MV-4-11 (cell line): Measurements from ENCODE around the gene HMBS.

Experiments used
- DNase-seq: peaks from one replicate; lab custom pipeline; 2025; lab: John Stamatoyannopoulos, UW

HMBS gene

GRCh38 chr11:119067371-119068222, 17.1 kb upstream of the HMBS start, which contains the start of gene VPS11:
VPS11 (plus strand) TSS chr11:119067818; CDS start chr11:119067824, 6 bp downstream.
- peak; percentile 96 for DNase-seq

GRCh38 chr11:119077839-119078238, 6.8 kb upstream of the HMBS start:
- no peak for DNase-seq

- DNase-seq: no peak
Measured at GRCh38 chr11:119078675-119079420, 5.8 kb upstream of the HMBS start.

GRCh38 chr11:119081682-119082260, 2.9 kb upstream of the HMBS start:
- DNase-seq: no peak

- DNase-seq: no peak
Measured at GRCh38 chr11:119085437-119085847, 761 bp downstream of the HMBS start.

- DNase-seq: no peak
Measured at GRCh38 chr11:119087123-119087522, 2.4 kb downstream of the HMBS start.

- no peak for DNase-seq
Measured at GRCh38 chr11:119087747-119088241, 3.1 kb downstream of the HMBS start.

GRCh38 chr11:119088406-119088805, 3.7 kb downstream of the HMBS start:
- DNase-seq: no peak

GRCh38 chr11:119089319-119089718, 4.6 kb downstream of the HMBS start:
- DNase-seq: no peak

GRCh38 chr11:119091178-119091577, 6.5 kb downstream of the HMBS start:
- DNase-seq: no peak

GRCh38 chr11:119091966-119092879, 7.5 kb downstream of the HMBS start:
- peak; percentile 11 for DNase-seq

GRCh38 chr11:119092880-119093842, 8.5 kb downstream of the HMBS start:
- DNase-seq: no peak

GRCh38 chr11:119093942-119094815, 9.5 kb downstream of the HMBS start:
- no peak for DNase-seq

GRCh38 chr11:119094816-119095065, 10.1 kb downstream of the HMBS start:
- DNase-seq: no peak

- DNase-seq: peak; percentile 100
Measured at GRCh38 chr11:119095066-119095880, 10.6 kb downstream of the HMBS start.

GRCh38 chr11:119099711-119100110, 15.0 kb downstream of the HMBS start:
- DNase-seq: peak; percentile 73

- peak; percentile 20 for DNase-seq
Measured at GRCh38 chr11:119100246-119100970, 15.7 kb downstream of the HMBS start.
